ENCODE results near the gene TCEAL3. TPM values are rescaled to one million over a fixed set of nuclear protein-coding genes. Genes with fewer than 3 reads are reported as not detected.
"Not testable (repeated sequence)": the region's sequence is repeated elsewhere in the genome, so short reads cannot be mapped to it uniquely, and the experiment has no call there.

The TCEAL3 gene
- total RNA-seq, 5 donors from 2014 or later (not counting 1 experiment from before 2014, with no cell fraction given) = 4.3 to 6.8 (median 5.8) TPM

DNA sequence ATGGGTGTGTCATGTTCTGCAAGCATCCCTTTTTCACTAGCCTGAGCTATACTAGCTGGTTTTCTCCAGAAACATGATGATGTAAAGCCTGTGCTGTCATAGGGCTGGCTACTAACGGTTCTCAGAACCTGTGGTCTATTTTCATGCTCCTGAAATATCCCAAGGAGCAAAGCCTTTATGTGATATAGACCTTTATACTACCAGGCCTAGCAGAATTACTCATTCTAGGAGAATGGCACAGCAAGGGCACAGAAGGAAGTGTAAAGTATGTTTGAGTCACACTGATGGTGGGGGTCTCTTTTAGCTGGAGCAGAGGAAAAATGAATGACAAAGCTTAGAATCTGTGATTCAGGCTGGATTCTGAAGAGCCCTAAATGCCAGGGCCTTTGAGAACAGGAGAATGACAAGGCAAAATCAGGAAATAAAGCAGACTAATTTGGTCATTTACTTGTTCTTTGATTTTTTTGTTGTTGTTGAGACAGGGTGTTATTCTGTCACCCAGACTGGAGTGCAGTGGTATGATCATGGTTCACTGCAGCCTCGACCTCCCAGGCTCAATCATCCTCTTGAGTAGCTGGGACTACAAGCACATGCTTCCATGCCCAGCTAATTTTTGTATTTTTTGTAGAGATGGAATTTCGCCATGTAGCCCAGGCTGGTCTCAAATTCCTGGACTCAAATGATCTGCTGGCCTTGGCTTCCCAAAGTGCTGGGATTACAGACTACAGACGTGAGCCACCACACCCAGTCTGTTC, 32.8 kb downstream of the TCEAL3 start:
- Histone ChIP-seq H3K9me3 (no peaks in the 10 kb centered on the region), H3K27ac (ENCODE audit: low read length) (no peak overlapping the region), H3K4me3 (ENCODE audit: control insufficient read depth in 1 of 2, extremely low read depth in 1 of 2, low read length in 1 of 2) (no peak overlapping the region), H3K4me1 (ENCODE audit: control insufficient read depth in 1 of 2, extremely low read depth in 1 of 2, insufficient read depth in 2 of 2, low read length in 2 of 2) (no peaks in the 10 kb centered on the region), H3K36me3 (ENCODE audit: control insufficient read depth in 2 of 2, extremely low read depth in 1 of 2, insufficient read depth in 1 of 2, low read length in 1 of 2) (no peaks in the 10 kb centered on the region), H3K27me3 (replicated peaks in 1 of 2; ENCODE audit: control insufficient read depth in 2 of 2, extremely low read depth in 1 of 2, insufficient read depth in 2 of 2, low read length in 1 of 2) (peaks cover 0 to 7% of the 10 kb centered on the region in 2 experiments)
- CTCF ChIA-PET = no interaction called here
- no peak for ATAC-seq (replicated peaks in 1 of 4)
- POLR2A ChIA-PET = no interaction called here
- no peaks in the 10 kb centered on the region for H3K9me3 Mint-ChIP-seq
- H3K4me1 Mint-ChIP-seq = no peaks in the 10 kb centered on the region
- H3K36me3 Mint-ChIP-seq = no peaks in the 10 kb centered on the region
- H3K27ac Mint-ChIP-seq = no peak overlapping the region
- peaks cover 5 to 23% of the 10 kb centered on the region in 2 donors for H3K27me3 Mint-ChIP-seq
- no peak overlapping the region for H3K4me3 Mint-ChIP-seq
- no peak for DNase-seq
- no CpG with 5 or more reads among the region's 4 CpGs for WGBS (ENCODE audit: insufficient coverage)

DNA sequence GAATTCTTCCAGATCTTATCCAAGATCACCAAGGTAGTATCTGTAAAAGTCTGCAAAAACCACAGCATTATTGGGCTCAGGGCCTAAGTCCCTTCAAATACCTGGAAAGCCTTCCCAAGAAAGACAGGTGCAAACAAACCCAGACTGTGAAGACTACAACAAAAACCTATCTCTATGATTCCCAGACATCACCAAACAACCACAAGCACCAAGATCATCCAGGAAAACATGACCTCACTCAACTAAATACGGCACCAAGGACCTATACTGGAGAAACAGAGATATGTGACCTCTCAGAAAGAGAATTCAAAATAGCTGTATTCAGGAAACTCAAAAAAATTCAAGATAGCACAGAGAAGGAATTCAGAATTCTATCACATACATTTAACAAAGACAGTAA, 36.4 kb downstream of the TCEAL3 start:
- no peaks in the 10 kb centered on the region for H3K9me3 Mint-ChIP-seq
- no peak overlapping the region for H3K27ac ChIP-seq (ENCODE audit: low read length)
- no peak for DNase-seq
- H3K9me3 ChIP-seq = no peaks in the 10 kb centered on the region
- H3K27me3 Mint-ChIP-seq = peaks cover 5 to 23% of the 10 kb centered on the region in 2 donors
- H3K4me1 Mint-ChIP-seq = no peaks in the 10 kb centered on the region
- ChIA-PET POLR2A (no interaction called here), CTCF (no interaction called here)
- no peak for ATAC-seq (replicated peaks in 1 of 4)
- H3K27ac Mint-ChIP-seq = no peak overlapping the region
- no peak overlapping the region for H3K4me3 ChIP-seq (ENCODE audit: control insufficient read depth in 1 of 2, extremely low read depth in 1 of 2, low read length in 1 of 2)
- H3K4me3 Mint-ChIP-seq = no peak overlapping the region
- no peaks in the 10 kb centered on the region for H3K4me1 ChIP-seq (ENCODE audit: control insufficient read depth in 1 of 2, extremely low read depth in 1 of 2, insufficient read depth in 2 of 2, low read length in 2 of 2)
- H3K36me3 Mint-ChIP-seq = no peaks in the 10 kb centered on the region
- WGBS (ENCODE audit: insufficient coverage) = no CpG with 5 or more reads among the region's 1 CpG
- no peaks in the 10 kb centered on the region for H3K36me3 ChIP-seq (ENCODE audit: control insufficient read depth in 2 of 2, extremely low read depth in 1 of 2, insufficient read depth in 1 of 2, low read length in 1 of 2)
- peaks cover 0 to 7% of the 10 kb centered on the region in 2 experiments for H3K27me3 ChIP-seq (replicated peaks in 1 of 2; ENCODE audit: control insufficient read depth in 2 of 2, extremely low read depth in 1 of 2, insufficient read depth in 2 of 2, low read length in 1 of 2)

DNA sequence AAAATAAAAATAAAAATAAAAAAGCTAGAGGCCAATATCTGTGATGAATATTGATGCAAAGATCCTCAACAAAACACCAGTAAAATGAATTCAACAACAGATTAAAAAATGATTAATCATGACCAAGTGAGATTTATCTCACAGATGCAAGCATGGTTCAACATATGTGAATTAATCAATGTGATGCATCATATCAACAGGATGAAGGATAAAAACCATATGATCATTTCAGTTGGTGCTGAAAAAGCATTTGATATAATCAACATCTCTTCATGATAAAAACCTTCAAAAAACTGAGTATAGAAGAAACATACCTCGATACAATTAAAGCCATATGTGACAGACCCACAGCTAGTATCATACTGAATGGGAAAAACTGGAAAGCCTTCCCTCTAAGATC, 39.9 kb downstream of the TCEAL3 start:
- no peaks in the 10 kb centered on the region for H3K4me1 Mint-ChIP-seq
- H3K36me3 ChIP-seq (ENCODE audit: control insufficient read depth in 2 of 2, extremely low read depth in 1 of 2, insufficient read depth in 1 of 2, low read length in 1 of 2) = no peaks in the 10 kb centered on the region
- H3K36me3 Mint-ChIP-seq = no peaks in the 10 kb centered on the region
- H3K27me3 Mint-ChIP-seq = peaks cover 7 to 10% of the 10 kb centered on the region in 2 donors
- H3K27ac ChIP-seq (ENCODE audit: low read length) = no peak overlapping the region
- H3K9me3 ChIP-seq = no peaks in the 10 kb centered on the region
- H3K4me1 ChIP-seq (ENCODE audit: control insufficient read depth in 1 of 2, extremely low read depth in 1 of 2, insufficient read depth in 2 of 2, low read length in 2 of 2) = no peaks in the 10 kb centered on the region
- H3K27me3 ChIP-seq (replicated peaks in 1 of 2; ENCODE audit: control insufficient read depth in 2 of 2, extremely low read depth in 1 of 2, insufficient read depth in 2 of 2, low read length in 1 of 2) = peaks cover 0 to 7% of the 10 kb centered on the region in 2 experiments
- no peak for DNase-seq
- no peaks in the 10 kb centered on the region for H3K9me3 Mint-ChIP-seq
- no peak for ATAC-seq (replicated peaks in 1 of 4)
- H3K4me3 Mint-ChIP-seq = no peak overlapping the region
- ChIA-PET CTCF (no interaction called here), POLR2A (no interaction called here)
- WGBS (ENCODE audit: insufficient coverage) = no CpG with 5 or more reads among the region's 1 CpG
- no peak overlapping the region for H3K4me3 ChIP-seq (ENCODE audit: control insufficient read depth in 1 of 2, extremely low read depth in 1 of 2, low read length in 1 of 2)
- H3K27ac Mint-ChIP-seq = no peak overlapping the region

DNA sequence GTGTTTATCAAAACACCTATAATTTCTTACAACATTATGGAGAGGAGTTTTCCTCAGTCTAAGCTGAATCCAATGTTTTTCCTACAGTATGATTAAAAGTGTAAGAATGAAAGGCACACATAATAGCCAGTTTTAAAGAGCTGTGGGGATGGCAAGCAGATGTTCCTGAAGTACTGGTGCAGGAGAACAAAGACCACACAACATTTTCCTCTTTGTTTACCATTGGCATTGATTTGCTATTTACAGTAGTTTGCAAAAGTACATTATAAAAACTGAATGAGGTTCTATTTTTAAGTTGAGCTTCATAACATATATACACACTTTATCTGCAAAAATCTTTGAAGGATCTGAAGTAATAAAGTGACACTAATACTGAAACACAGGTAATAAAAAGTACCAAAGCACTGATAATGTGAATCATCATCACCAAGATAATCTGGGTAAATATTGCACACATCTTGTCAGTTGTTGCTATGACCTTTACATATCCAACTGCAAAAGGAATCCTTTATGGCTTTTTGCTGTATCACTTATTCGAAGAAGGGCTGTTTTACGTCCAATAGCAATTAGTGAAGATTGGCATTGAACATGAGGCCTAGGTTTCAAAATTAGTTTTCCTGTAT, 43.5 kb downstream of the TCEAL3 start:
- DNase-seq (no peak), ATAC-seq (replicated peaks in 1 of 4) (no peak)
- POLR2A ChIA-PET = no interaction called here
- H3K4me3 ChIP-seq (ENCODE audit: control insufficient read depth in 1 of 2, extremely low read depth in 1 of 2, low read length in 1 of 2) = no peak overlapping the region
- no peaks in the 10 kb centered on the region for H3K36me3 ChIP-seq (ENCODE audit: control insufficient read depth in 2 of 2, extremely low read depth in 1 of 2, insufficient read depth in 1 of 2, low read length in 1 of 2)
- WGBS (ENCODE audit: insufficient coverage) = no CpG with 5 or more reads among the region's 2 CpGs
- Mint-ChIP-seq H3K27ac (no peak overlapping the region), H3K4me3 (no peak overlapping the region), H3K36me3 (no peaks in the 10 kb centered on the region), H3K4me1 (peaks cover 3 to 4% (median 3%) of the 10 kb centered on the region in 3 donors), H3K27me3 (peaks cover 3% of the 10 kb centered on the region in 2 donors), H3K9me3 (peaks cover 0 to 4% (median 0%) of the 10 kb centered on the region in 3 donors)
- CTCF ChIA-PET = no interaction called here
- H3K9me3 ChIP-seq = no peaks in the 10 kb centered on the region
- no peak overlapping the region for H3K27ac ChIP-seq (ENCODE audit: low read length)
- no peaks in the 10 kb centered on the region for H3K27me3 ChIP-seq (replicated peaks in 1 of 2; ENCODE audit: control insufficient read depth in 2 of 2, extremely low read depth in 1 of 2, insufficient read depth in 2 of 2, low read length in 1 of 2)
- peaks cover 0 to 2% of the 10 kb centered on the region in 2 experiments for H3K4me1 ChIP-seq (ENCODE audit: control insufficient read depth in 1 of 2, extremely low read depth in 1 of 2, insufficient read depth in 2 of 2, low read length in 2 of 2)

DNA sequence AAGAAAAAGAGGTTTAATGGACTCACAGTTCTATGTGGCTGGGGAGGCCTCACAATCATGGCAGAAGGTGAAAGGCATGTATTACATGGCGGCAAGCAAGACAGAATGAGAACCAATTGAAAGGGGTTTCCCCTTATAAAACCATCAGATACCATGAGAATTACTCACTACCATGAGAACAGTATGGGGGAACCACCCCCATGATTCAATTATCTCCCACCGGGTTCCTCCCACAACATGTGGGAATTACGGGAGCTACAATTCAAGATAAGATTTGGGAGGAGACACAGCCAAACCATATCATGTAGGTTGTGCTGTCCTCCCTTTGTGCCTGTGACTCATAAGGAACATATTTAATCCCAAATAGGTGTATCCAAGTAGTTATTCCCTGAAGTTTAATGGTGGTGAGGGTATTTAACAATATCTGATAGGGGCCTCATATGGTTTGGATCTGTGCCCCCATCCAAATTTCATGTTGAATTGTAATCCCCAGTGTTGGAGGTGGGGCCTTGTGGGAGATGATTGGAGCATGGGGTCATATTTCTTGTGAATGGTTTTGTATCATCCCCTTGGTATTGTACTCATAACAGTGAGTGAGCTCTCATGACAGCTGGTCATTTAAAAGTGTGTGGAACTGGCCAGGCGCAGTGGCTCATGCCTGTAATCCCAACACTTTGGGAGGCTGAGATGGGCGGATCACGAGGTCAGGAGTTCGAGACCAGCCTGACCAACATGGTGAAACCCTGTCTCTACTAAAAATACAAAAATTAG, 47.7 kb downstream of the TCEAL3 start:
- H3K27ac Mint-ChIP-seq; H3K4me1 ChIP-seq (ENCODE audit: control insufficient read depth in 1 of 2, extremely low read depth in 1 of 2, insufficient read depth in 2 of 2, low read length in 2 of 2); ATAC-seq (replicated peaks in 1 of 4); H3K9me3 Mint-ChIP-seq; H3K36me3 ChIP-seq (ENCODE audit: control insufficient read depth in 2 of 2, extremely low read depth in 1 of 2, insufficient read depth in 1 of 2, low read length in 1 of 2); H3K4me1 Mint-ChIP-seq; H3K27me3 ChIP-seq (replicated peaks in 1 of 2; ENCODE audit: control insufficient read depth in 2 of 2, extremely low read depth in 1 of 2, insufficient read depth in 2 of 2, low read length in 1 of 2); DNase-seq; H3K36me3 Mint-ChIP-seq; H3K27ac ChIP-seq (ENCODE audit: low read length); POLR2A ChIA-PET; H3K4me3 ChIP-seq (ENCODE audit: control insufficient read depth in 1 of 2, extremely low read depth in 1 of 2, low read length in 1 of 2); H3K9me3 ChIP-seq; H3K4me3 Mint-ChIP-seq: not testable (repeated sequence)
- peaks cover 6 to 23% of the 10 kb centered on the region in 2 donors for H3K27me3 Mint-ChIP-seq
- CTCF ChIA-PET = interaction anchor here in 1 of 2 donors (0.6 kb wide), 1 partner anchor 13 kb away, joined by 4 read pairs; no protein-coding TSS in a partner anchor
- no CpG with 5 or more reads among the region's 7 CpGs for WGBS (ENCODE audit: insufficient coverage)

DNA sequence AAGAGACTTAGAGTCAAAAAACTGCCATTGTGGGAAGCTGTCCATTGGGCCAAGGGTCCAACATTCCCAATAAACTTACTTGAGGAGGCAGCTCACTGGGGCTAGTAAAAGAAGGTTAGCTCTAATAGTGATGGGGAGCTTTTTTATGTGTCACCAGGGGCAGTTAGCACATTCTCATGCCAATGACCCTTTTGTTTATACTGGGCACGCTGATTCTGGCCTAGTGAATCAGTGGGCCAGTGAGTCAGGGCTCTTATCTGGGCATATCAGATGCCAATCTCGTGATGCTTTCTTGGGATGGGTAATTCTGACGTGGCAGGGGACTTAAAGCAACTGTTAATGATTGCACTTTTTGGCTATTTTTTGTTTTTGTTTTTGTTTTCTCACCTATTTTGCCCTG, 48.9 kb downstream of the TCEAL3 start:
- H3K27ac Mint-ChIP-seq = no peak overlapping the region
- no peak for ATAC-seq (replicated peaks in 1 of 4)

More for the DNA sequence above, 48.9 kb downstream of the TCEAL3 start:
- WGBS (ENCODE audit: insufficient coverage) = no CpG with 5 or more reads among the region's 3 CpGs
- H3K27ac ChIP-seq (ENCODE audit: low read length) = no peak overlapping the region
- POLR2A ChIA-PET = no interaction called here
- no peaks in the 10 kb centered on the region for H3K36me3 ChIP-seq (ENCODE audit: control insufficient read depth in 2 of 2, extremely low read depth in 1 of 2, insufficient read depth in 1 of 2, low read length in 1 of 2)
- H3K27me3 ChIP-seq (replicated peaks in 1 of 2; ENCODE audit: control insufficient read depth in 2 of 2, extremely low read depth in 1 of 2, insufficient read depth in 2 of 2, low read length in 1 of 2) = no peaks in the 10 kb centered on the region
- no peak for DNase-seq
- no peak overlapping the region for H3K4me3 Mint-ChIP-seq
- no peaks in the 10 kb centered on the region for H3K9me3 ChIP-seq
- CTCF ChIA-PET = no interaction called here
- peaks cover 4 to 5% (median 5%) of the 10 kb centered on the region in 3 donors for H3K4me1 Mint-ChIP-seq
- peaks cover 6 to 30% of the 10 kb centered on the region in 2 donors for H3K27me3 Mint-ChIP-seq
- no peak overlapping the region for H3K4me3 ChIP-seq (ENCODE audit: control insufficient read depth in 1 of 2, extremely low read depth in 1 of 2, low read length in 1 of 2)
- H3K36me3 Mint-ChIP-seq = no peaks in the 10 kb centered on the region
- H3K9me3 Mint-ChIP-seq = peaks cover 0 to 4% (median 0%) of the 10 kb centered on the region in 3 donors
- H3K4me1 ChIP-seq (ENCODE audit: control insufficient read depth in 1 of 2, extremely low read depth in 1 of 2, insufficient read depth in 2 of 2, low read length in 2 of 2) = peaks cover 0 to 2% of the 10 kb centered on the region in 2 experiments
